ENCODE data around the gene C19orf12. TPM values are rescaled to one million over a fixed set of nuclear protein-coding genes. Genes with fewer than 3 reads are reported as not detected.

The C19orf12 gene
- total RNA-seq, 2 experiments from 2014 or later, result 7.7 TPM

GRCh38 chr19:29687244-29687896 lies 27.7 kb downstream of the C19orf12 start:
- H3K27me3 ChIP-seq (ENCODE audit: control insufficient read depth in 1 of 2, insufficient read depth in 2 of 2, low read length in 2 of 2), result no peaks in the 10 kb centered on the region
- TF ChIP-seq CTCF (IDR thresholded peaks at IDR 0.05), result no peak
- no peaks in the 10 kb centered on the region for H3K27me3 Mint-ChIP-seq
- H3K4me1 ChIP-seq (ENCODE audit: insufficient read depth, low read length), result peaks cover 25% of the 10 kb centered on the region
- intact Hi-C loops (cut with DNase I, micrococcal nuclease), result no loop called here
- ATAC-seq (ENCODE audit: poor library complexity) (no peak), DNase-seq (no peak)
- no peak overlapping the region for H3K4me3 ChIP-seq (ENCODE audit: low read length)
- CTCF ChIA-PET, result interaction anchor here (1.3 to 2.2 kb wide), 2 partner anchors 15 to 77 kb away, joined by 3 to 12 read pairs; no protein-coding TSS in a partner anchor
- H3K36me3 ChIP-seq (ENCODE audit: insufficient read depth, low read length), result no peaks in the 10 kb centered on the region
- peaks cover 38% of the 10 kb centered on the region for H3K4me1 Mint-ChIP-seq (ENCODE audit: low read depth)
- no peaks in the 10 kb centered on the region for H3K36me3 Mint-ChIP-seq (ENCODE audit: low read depth)
- POLR2A ChIA-PET, result interaction anchor here (1.3 kb wide), 1 partner anchor 14 kb away, joined by 3 read pairs; no protein-coding TSS in a partner anchor
- no peak overlapping the region for H3K27ac Mint-ChIP-seq
- no peak overlapping the region for H3K4me3 Mint-ChIP-seq
- no peak overlapping the region for H3K27ac ChIP-seq (ENCODE audit: low read depth in 1 of 2, low read length in 2 of 2)
- peaks cover 0 to 4% of the 10 kb centered on the region in 2 experiments for H3K9me3 ChIP-seq (ENCODE audit: control insufficient read depth in 1 of 2, insufficient read depth in 1 of 2, low read length in 2 of 2)
- no peaks in the 10 kb centered on the region for H3K9me3 Mint-ChIP-seq

GRCh38 chr19:29686285-29686805 lies 28.7 kb downstream of the C19orf12 start:
- H3K36me3 Mint-ChIP-seq (ENCODE audit: low read depth), result no peaks in the 10 kb centered on the region

GRCh38 chr19:29685326-29685725 lies 29.7 kb downstream of the C19orf12 start:
- intact Hi-C loops (cut with DNase I, micrococcal nuclease), result no loop called here
- ATAC-seq (ENCODE audit: poor library complexity) (no peak), DNase-seq (no peak)
- Histone ChIP-seq H3K4me3 (ENCODE audit: low read length) (no peak overlapping the region), H3K4me1 (ENCODE audit: insufficient read depth, low read length) (peaks cover 39% of the 10 kb centered on the region), H3K27me3 (ENCODE audit: control insufficient read depth in 1 of 2, insufficient read depth in 2 of 2, low read length in 2 of 2) (no peaks in the 10 kb centered on the region), H3K36me3 (ENCODE audit: insufficient read depth, low read length) (no peaks in the 10 kb centered on the region), H3K27ac (ENCODE audit: low read depth in 1 of 2, low read length in 2 of 2) (no peak overlapping the region), H3K9me3 (ENCODE audit: control insufficient read depth in 1 of 2, insufficient read depth in 1 of 2, low read length in 2 of 2) (no peaks in the 10 kb centered on the region)
- H3K4me1 Mint-ChIP-seq (ENCODE audit: low read depth), result peaks cover 47% of the 10 kb centered on the region
- no peaks in the 10 kb centered on the region for H3K36me3 Mint-ChIP-seq (ENCODE audit: low read depth)
- H3K27ac Mint-ChIP-seq, result no peak overlapping the region
- ChIA-PET POLR2A (interaction anchor here (2.4 to 5.4 kb wide), 2 partner anchors 13 to 79 kb away, joined by 8 to 35 read pairs; partner anchors contain the start of gene POP4), CTCF (interaction anchor here (1.3 to 2.2 kb wide), 3 partner anchors 13 to 74 kb away, joined by 3 to 12 read pairs (median 6); no protein-coding TSS in a partner anchor)
- no peak for TF ChIP-seq CTCF (IDR thresholded peaks at IDR 0.05)
- no peak overlapping the region for H3K4me3 Mint-ChIP-seq
- no peaks in the 10 kb centered on the region for H3K27me3 Mint-ChIP-seq
- no peaks in the 10 kb centered on the region for H3K9me3 Mint-ChIP-seq

More at GRCh38 chr19:29686285-29686805, 28.7 kb downstream of the C19orf12 start:
- Mint-ChIP-seq H3K4me3 (no peak overlapping the region), H3K27me3 (no peaks in the 10 kb centered on the region), H3K9me3 (no peaks in the 10 kb centered on the region), H3K4me1 (ENCODE audit: low read depth) (peaks cover 43% of the 10 kb centered on the region), H3K27ac (no peak overlapping the region)
- DNase-seq, result no peak
- H3K9me3 ChIP-seq (ENCODE audit: control insufficient read depth in 1 of 2, insufficient read depth in 1 of 2, low read length in 2 of 2), result peaks cover 0 to 4% of the 10 kb centered on the region in 2 experiments
- no peaks in the 10 kb centered on the region for H3K27me3 ChIP-seq (ENCODE audit: control insufficient read depth in 1 of 2, insufficient read depth in 2 of 2, low read length in 2 of 2)
- ChIA-PET POLR2A (interaction anchor here (1.3 to 2.4 kb wide), 2 partner anchors 13 to 80 kb away, joined by 3 to 8 read pairs; partner anchors contain the start of gene POP4), CTCF (interaction anchor here (2.2 kb wide), 1 partner anchor 76 kb away, joined by 12 read pairs; no protein-coding TSS in a partner anchor)
- peaks cover 35% of the 10 kb centered on the region for H3K4me1 ChIP-seq (ENCODE audit: insufficient read depth, low read length)
- no peak for TF ChIP-seq CTCF (IDR thresholded peaks at IDR 0.05)
- H3K36me3 ChIP-seq (ENCODE audit: insufficient read depth, low read length), result no peaks in the 10 kb centered on the region
- H3K27ac ChIP-seq (ENCODE audit: low read depth in 1 of 2, low read length in 2 of 2), result no peak overlapping the region
- H3K4me3 ChIP-seq (ENCODE audit: low read length), result no peak overlapping the region
- ATAC-seq (ENCODE audit: poor library complexity), result no peak
- intact Hi-C loops (cut with DNase I, micrococcal nuclease), result no loop called here

All from CD4-positive, alpha-beta T cell (primary cell).